Daoy (cell line): Measurements from ENCODE around the gene STAT6. TPM values are rescaled to one million over a fixed set of nuclear protein-coding genes. Genes with fewer than 3 reads are reported as not detected.
"Not testable (repeated sequence)": the region's sequence is repeated elsewhere in the genome, so short reads cannot be mapped to it uniquely, and the experiment has no call there.

Experiments
- DNase-seq: peaks from one replicate; pipeline ENCODE4 v3.0.0-alpha.2; 2015; ENCODE audit warnings: low read depth
- total RNA-seq: library from RNA; depleted of rRNA; stranded (reverse); fragments of >200 nt; shearing (Covaris generic); gene quantifications from 2 replicates; pipeline ENCODE4 v1.2.3, GENCODE V29; 2014

STAT6 gene
- total RNA-seq, 1 experiment from 2014 or later = 39.1 TPM

GRCh38 chr12:57127726-57128518 is 16.8 kb upstream of the STAT6 start, which contains the start of gene LRP1:
LRP1 (plus strand) TSS chr12:57128483; CDS start chr12:57128965, 482 bp downstream.
- peak; percentile 84 for DNase-seq

DNA sequence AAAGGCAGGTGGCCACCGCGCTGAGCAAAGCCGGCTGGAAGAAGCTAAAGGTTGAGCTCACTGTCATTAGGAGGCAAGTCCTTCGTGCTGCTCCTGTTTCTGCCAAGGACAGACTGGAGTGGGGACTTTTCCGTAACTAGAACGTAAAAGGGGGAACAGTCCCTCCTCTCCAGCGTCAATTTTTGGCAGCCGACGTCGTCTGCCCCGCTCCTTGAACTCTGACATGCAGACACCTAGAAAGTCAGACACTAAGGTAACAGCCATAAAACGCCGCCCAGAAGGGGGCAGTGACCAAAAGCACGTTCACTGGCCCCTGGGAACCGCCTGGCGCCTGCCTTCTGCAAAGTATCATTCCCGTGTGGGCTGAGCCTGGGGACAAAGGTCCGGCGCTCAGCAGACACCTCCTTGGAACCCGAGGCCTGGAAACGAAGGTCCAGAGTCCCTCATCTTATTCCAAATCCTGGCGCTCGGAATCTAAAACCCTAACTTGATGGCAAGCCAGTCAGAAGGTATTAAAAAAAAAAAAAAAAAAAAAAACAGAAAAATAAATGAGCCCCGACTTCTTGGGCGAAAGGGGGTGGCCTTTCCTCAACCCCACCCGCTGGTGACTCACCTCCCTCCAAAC is 16.1 kb upstream of the STAT6 start:
- peak; percentile 54 for DNase-seq

DNA sequence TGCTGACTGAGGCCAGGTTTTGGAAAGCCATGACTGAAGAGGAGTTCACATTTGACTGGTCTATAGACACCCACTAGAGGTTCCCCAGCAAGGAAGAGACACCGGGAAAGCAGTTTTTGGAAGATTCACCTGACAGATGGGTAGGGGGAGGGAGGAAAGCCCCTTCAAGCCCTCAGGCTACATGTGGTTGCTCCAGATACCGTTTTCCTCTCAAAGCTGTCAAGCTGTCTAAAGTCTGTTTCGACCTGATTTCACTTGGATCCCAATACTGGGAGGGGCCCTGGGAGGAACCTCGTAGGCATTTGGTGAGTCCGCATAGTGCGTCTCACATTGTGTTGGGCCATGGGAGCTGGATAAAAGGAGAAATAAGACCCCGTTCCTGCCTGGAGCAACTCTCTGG is 15.4 kb upstream of the STAT6 start:
- DNase-seq = no peak

DNA sequence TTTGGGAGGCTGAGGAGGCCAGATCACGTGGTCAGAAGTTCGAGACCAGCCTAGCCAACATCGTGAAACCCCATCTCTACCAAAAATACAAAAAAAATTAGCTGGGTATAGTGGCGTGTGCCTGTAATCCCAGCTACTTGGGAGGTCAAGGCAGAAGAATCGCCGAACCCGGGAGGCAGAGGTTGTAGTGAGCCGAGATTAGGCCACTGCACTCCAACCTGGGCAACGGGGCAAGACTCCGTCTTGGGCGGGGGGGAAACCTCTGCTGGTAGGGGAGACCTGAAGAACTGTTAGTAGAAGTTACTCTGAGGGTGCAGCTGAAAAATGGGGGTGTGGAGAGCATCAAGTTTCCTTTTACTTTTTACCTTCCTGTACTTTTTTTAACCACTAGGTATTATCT is 14.9 kb upstream of the STAT6 start:
- DNase-seq = no peak

GRCh38 chr12:57124261-57124877 is 13.2 kb upstream of the STAT6 start:
- peak; percentile 78 for DNase-seq

DNA sequence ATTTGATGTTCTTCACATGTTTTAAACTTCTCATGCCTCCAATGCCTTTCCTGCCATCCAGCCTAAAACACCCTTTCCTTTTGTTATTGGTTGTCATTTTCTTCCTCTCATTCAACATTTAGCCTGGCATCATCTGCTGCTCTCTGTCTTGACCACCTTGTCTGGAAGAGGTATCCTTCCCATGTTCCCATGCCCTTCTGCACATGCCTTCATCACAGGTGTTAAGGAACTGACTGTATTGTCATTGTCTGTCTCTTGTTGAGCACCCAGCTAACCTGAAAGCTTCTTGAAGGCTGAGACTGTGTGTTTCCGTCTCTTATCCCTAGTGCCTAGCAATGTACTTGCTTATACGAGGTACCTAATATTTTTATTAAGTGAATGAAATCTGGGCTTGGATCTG is 12.7 kb upstream of the STAT6 start:
- DNase-seq = no peak

GRCh38 chr12:57120718-57121117 is 9.6 kb upstream of the STAT6 start:
- DNase-seq = not testable (repeated sequence)

DNA sequence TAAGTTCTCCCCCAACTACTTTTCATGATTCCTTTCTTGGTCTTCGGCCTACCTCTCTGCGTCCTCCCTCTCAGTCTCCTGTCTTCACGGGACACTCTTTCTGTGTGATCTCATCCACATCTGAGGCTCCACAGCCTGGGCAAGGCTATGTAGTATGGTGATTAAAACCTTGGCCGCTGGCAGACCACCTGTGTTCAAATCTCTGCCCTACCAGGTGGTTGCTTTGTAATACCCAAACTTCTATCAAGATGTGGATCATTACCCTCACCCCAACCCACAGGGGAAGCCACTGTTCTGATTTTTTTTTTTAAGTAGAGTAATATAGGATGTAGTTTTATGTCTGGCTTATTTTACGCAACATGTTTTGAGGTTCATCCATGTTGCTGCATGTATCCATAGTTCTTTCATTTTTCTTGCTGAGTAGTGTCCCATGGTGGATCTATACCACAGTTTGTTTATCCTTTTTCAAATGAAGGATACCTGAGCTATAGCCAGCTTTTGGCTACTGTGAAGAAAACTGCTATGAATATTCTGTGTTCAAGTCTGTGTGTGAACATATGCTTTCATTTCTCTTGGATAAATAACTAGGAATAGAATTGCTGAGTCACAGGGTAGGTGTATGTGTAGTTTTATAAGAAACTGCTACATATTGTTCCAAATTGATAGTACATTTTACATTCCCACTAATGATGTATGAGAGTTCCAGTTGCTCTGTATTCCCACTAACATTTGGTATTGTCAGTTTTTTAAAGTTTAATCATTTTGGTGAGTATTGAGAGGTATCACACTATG is 8.3 kb upstream of the STAT6 start:
- no peak for DNase-seq

DNA sequence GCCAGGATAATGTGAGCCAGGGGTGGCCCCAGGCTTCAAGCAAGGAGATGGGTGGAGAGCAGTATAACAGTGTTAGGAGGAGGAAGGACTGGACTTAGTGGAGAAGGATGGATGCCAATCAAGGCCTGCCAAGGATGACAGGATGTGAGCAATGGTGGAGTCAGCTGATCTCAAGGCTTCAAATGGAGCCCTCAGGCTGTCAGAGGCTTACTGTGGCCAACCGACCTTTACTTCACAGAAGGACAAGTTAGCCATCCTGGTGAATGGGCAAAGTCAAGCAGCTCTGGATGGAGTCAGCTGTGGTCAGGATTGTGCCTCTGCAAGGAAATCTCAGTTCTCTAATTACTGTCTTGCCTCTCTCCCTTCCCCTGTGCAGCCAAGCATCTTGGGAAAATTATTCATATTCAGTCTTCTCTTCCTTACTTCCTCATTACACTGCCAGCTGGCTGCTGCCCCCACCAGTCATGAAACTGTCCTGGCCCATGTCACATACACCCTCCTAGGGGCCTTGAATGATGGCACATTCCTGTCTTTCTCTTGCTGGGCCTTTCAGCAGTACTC is 7.6 kb upstream of the STAT6 start:
- peak; percentile 54 for DNase-seq

- DNase-seq = no peak
These were observed 5.6 kb upstream of the STAT6 start for GRCh38 chr12:57116580-57117281.

GRCh38 chr12:57112492-57113294 is 1.5 kb upstream of the STAT6 start:
- no peak for DNase-seq

DNA sequence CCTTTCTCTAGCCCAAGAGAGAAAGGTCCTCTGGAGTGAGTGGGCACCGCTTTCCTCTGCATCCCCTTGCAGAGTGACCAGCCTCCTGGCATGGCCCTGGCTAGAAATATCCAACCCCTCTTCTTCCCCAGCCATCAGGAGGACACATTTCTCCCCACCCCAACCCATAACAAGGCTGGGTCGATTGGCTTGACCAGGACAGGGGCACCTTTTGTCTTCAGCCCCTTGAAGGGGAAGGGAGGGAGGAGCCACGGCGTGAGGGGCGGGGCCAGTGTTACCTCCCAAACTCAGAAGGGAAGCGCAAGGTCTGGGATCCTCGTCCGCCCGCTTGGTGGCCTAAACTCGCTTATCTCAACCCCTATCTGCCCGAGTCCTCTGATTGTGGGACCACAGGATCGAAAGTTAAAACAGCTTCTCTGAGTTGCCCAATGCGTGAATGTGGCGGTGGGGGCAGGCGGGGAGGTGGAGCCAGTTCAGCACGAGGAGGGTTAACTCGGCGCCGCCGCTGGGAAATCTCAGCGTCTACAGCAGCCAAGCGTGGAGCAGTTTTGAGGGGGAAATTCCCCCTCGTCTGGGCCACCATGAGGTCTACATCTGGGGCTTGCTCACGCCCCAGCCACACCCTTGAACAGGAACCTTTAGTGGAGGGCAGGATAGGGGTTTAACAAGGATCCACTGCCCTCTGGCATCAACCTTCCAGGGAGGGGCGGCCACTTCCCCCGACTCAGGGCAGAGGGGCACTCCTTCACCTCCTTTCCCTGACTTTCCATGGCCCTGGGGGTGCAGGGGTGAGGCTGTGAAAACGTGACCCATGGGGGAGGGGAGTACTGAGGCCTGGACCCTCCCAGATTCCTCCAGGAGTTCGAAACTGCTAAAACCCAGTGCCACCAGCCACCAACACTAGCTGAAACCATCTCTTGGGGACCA is 795 bp downstream of the STAT6 start:
- peak; percentile 68 for DNase-seq

DNA sequence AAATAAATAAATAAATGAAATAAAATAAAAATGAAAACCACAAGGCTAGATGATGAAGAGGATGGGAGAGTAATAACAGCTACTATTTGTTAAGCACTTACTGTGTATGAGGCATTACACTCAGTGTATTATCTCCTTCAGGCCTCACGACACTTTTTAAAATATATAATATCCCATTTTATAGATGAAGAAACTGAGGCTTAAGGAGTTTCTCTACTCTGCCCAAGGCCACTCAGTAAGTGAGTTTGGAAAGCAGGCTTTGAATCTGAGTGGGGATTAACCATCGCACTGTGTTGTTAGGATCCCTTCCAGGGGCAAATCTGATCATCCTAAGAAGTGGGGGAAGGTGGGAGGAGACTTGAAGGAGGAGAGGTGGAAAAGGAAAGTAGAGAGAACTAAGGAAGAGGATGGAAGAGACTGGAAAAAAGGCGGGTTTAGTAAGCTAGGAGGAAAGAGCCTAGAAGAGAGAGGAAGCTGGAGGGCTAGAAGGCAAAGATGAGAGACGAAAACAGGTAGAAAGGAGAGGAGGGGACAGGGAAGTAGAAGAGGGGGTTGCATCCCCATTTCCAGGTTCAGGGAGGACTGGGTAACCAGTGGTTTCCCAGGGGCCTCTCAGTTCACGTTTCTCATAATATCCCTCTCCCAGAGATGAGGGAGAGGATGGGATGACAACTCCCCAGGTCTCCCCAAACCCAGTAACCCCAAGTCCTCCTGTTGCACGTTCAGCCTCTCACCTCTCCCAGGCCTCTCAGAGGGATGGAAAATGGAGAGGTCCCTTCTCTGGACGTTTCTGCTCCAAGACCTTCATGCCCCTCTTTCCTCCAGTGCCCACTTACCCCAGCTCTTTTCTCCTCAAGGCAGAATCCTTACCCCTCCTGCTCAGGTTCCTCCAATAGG is 1.7 kb downstream of the STAT6 start:
- no peak for DNase-seq

DNA sequence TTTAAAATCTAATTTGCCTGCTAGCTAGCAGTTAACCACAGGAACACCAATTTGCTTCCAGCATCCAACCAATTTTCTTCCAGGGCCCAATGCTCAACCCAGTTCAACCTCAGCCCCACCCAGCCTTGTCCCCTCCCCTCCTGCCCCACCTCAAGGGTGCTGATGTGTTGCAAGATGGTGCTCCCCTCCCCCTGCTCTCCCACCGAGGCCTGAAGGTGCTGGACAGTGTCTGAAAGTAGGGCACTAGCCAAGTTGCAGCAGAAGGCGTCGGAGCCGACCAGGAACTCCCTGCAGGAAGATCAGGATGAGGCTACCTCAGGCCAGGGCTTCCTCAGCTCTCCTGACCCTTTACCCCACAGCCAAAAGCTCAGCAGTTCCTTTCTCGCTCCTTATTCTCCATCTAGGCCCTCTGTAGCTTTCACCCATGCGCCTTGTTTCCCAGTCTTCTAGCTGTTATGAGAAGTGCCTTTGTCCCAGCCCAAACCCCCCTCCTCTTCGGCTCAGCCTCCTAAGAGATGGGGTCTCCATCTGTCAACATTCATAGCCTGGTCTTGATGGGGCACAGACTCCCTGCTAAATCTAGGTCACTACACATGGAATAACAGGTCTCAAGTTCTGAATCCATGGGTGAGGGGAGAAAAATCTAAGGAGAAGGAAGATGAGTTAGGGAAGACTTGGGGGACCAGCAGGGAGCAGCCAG is 3.6 kb downstream of the STAT6 start:
- DNase-seq = no peak

DNA sequence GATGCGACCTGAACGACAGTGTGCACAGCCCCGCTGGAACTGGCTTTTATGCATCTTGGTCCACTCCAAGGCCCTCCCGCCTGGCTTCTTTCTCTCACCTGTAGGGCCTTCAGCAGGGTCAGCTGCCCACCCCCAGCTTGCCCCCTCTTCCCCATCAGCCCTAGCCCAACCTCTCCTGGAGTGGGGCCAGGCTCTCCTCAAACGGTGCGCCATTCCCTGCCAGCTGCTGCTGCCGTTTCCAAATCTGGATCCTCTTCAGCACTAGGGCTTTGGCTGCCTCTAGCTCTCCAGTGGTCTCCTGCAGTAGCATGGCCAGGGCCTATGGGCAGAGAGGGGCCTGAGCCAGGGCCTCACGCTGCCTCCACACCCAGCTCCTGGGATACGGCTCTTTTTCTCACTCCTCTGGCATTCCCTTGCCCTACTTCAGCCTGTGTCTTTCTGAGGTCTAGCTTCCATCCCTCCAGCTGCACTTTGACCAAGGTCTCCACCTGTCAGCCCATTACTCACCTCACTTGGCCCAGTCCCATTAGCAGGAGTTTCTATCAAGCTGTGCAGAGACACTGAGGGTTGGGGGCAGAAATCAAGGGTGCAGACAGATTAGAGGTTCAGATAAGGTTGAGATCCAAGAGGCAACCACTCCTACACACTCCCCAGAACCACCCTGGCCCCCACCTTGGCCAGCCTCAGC is 5.0 kb downstream of the STAT6 start:
- no peak for DNase-seq

DNA sequence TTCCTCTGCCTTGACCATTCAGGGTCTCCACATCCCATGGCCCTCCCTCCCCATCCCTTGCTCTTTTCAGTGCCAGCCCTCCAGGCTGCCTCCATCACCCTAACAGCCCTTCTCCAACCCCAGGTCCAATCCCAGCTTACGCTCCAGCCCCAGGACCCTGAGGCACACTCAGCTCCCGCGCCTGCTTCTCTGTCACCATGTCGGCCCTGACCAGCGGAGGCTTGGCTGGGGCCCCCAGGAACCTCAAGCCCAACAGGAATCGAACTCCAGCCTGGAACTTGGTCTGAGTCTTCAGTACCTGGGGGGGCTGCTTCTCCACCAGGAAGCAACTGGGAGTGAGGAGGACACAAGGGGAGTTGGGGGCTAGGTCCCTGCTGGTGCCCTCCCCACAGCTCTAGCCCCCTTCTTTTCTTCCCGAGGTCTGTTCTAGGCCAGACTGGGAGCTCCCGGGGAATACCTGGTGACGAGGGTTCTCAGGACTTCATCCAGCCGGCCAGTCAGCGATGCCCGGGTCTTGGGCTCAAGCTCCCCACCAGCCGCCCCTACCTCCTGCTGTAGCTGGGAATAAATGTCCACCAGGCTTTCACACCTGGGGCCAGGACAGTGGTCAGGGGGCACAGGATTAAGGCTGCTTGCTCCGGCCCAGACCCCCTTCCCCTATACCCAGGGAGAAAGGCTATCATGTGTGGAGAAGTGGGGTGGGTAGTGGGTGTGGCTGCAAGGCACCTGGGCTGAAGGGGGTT is 6.0 kb downstream of the STAT6 start:
- no peak for DNase-seq
